Renal pelvis (tissue), 12 donors: ENCODE measurements around the gene TNRC18. TPM values are rescaled to one million over a fixed set of nuclear protein-coding genes. Genes with fewer than 3 reads are reported as not detected.
"Not testable (repeated sequence)": the region's sequence is repeated elsewhere in the genome, so short reads cannot be mapped to it uniquely, and the experiment has no call there.

ENCODE experiments used
- DNase-seq: peaks from one replicate; pipeline ENCODE4 v3.0.0-alpha.2; 2013
- long read RNA-seq, 16 experiments: transcript quantifications; one replicate each; lab custom pipeline, GENCODE V29; 2026
- polyA plus RNA-seq, 3 donors: library from polyadenylated mRNA; unstranded; fragments of 120-200 nt; gene quantifications; one replicate each; pipeline ENCODE4 v1.2.1, GENCODE V29; 2013; ENCODE audit not compliant: insufficient read length in 3 of 3

The TNRC18 gene, protein sequence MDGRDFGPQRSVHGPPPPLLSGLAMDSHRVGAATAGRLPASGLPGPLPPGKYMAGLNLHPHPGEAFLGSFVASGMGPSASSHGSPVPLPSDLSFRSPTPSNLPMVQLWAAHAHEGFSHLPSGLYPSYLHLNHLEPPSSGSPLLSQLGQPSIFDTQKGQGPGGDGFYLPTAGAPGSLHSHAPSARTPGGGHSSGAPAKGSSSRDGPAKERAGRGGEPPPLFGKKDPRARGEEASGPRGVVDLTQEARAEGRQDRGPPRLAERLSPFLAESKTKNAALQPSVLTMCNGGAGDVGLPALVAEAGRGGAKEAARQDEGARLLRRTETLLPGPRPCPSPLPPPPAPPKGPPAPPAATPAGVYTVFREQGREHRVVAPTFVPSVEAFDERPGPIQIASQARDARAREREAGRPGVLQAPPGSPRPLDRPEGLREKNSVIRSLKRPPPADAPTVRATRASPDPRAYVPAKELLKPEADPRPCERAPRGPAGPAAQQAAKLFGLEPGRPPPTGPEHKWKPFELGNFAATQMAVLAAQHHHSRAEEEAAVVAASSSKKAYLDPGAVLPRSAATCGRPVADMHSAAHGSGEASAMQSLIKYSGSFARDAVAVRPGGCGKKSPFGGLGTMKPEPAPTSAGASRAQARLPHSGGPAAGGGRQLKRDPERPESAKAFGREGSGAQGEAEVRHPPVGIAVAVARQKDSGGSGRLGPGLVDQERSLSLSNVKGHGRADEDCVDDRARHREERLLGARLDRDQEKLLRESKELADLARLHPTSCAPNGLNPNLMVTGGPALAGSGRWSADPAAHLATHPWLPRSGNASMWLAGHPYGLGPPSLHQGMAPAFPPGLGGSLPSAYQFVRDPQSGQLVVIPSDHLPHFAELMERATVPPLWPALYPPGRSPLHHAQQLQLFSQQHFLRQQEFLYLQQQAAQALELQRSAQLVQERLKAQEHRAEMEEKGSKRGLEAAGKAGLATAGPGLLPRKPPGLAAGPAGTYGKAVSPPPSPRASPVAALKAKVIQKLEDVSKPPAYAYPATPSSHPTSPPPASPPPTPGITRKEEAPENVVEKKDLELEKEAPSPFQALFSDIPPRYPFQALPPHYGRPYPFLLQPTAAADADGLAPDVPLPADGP (N-terminal part only)
- polyA plus RNA-seq = 100 to 1,000 TPM; 126 to 150 (median 132) TPM
- long read RNA-seq, donor 1, partial matches to known transcripts = 5 of 5 reads
- long read RNA-seq, donor 1, other reads (novel, unspliced or antisense) = 0 of 5 reads
- long read RNA-seq, donor 2, partial matches to known transcripts = 5 of 5 reads
- long read RNA-seq, donor 2, other reads (novel, unspliced or antisense) = 0 of 5 reads
- long read RNA-seq, donor 3, partial matches to known transcripts = 5 of 6 reads
- long read RNA-seq, donor 3, other reads (novel, unspliced or antisense) = 0 of 6 reads
- long read RNA-seq, donor 4, partial matches to known transcripts = 0 of 1 reads
- long read RNA-seq, donor 4, other reads (novel, unspliced or antisense) = 0 of 1 reads
- long read RNA-seq, donor 5 = 0 reads
- long read RNA-seq, donor 6, partial matches to known transcripts = 13 of 13 reads
- long read RNA-seq, donor 6, other reads (novel, unspliced or antisense) = 0 of 13 reads
- long read RNA-seq, donor 7, partial matches to known transcripts = 49 of 50 reads
- long read RNA-seq, donor 7, other reads (novel, unspliced or antisense) = 0 of 50 reads
- long read RNA-seq, donor 8, partial matches to known transcripts = 15 of 17 reads
- long read RNA-seq, donor 8, other reads (novel, unspliced or antisense) = 0 of 17 reads
- long read RNA-seq, donor 9, partial matches to known transcripts = 15 of 18 reads
- long read RNA-seq, donor 9, other reads (novel, unspliced or antisense) = 0 of 18 reads
- long read RNA-seq, donor 10, partial matches to known transcripts = 35 of 35 reads
- long read RNA-seq, donor 10, other reads (novel, unspliced or antisense) = 0 of 35 reads
- long read RNA-seq, donor 11, partial matches to known transcripts = 12 of 13 reads
- long read RNA-seq, donor 11, other reads (novel, unspliced or antisense) = 0 of 13 reads
- long read RNA-seq, donor 12, partial matches to known transcripts = 36 of 36 reads
- long read RNA-seq, donor 12, other reads (novel, unspliced or antisense) = 0 of 36 reads
- long read RNA-seq, donor 13, partial matches to known transcripts = 5 of 5 reads
- long read RNA-seq, donor 13, other reads (novel, unspliced or antisense) = 0 of 5 reads
- long read RNA-seq, donor 14, partial matches to known transcripts = 69 of 74 reads
- long read RNA-seq, donor 14, other reads (novel, unspliced or antisense) = 0 of 74 reads
- long read RNA-seq, donor 15, partial matches to known transcripts = 22 of 24 reads
- long read RNA-seq, donor 15, other reads (novel, unspliced or antisense) = 0 of 24 reads
- long read RNA-seq, donor 16, partial matches to known transcripts = 8 of 10 reads
- long read RNA-seq, donor 16, other reads (novel, unspliced or antisense) = 0 of 10 reads

DNA sequence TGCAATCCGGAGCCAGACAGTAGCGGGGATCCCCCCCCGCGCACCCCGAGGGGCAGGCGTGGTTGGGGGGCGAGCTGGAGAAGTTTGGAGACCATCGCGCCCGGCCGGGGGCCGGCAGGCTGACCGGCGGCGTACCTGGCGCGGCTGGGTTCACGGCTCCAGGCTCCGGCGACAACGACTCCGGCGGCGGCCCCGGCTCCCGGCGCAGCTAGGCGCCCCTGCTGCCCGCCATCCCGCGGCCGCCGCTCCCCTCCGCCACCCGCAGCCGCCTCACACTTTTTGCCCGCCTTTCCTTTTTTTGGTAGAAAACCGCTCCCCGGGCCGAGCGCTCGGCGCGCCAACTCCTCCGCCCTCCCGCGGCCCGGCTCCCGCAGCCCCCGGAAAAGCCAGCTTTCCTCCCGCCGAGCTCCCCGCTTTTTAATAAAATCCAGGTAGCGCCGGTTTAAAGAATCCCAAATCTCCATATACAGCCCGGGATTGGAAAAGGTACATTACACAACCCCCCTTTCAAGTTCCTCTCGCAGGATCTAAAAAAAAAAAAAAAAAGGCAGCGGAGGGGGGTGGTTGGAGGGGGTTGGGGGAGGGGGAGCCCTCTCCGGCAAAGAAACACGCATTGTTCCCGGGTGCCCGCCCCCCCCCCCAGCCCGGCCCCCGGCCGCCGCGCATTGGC lies at the start of gene TNRC18:
Gene TNRC18, minus strand, starts transcription at position 529 of the 670 bp plus-strand sequence. CDS start 2,588 bp downstream, outside the sequence.
- no peak for DNase-seq

DNA sequence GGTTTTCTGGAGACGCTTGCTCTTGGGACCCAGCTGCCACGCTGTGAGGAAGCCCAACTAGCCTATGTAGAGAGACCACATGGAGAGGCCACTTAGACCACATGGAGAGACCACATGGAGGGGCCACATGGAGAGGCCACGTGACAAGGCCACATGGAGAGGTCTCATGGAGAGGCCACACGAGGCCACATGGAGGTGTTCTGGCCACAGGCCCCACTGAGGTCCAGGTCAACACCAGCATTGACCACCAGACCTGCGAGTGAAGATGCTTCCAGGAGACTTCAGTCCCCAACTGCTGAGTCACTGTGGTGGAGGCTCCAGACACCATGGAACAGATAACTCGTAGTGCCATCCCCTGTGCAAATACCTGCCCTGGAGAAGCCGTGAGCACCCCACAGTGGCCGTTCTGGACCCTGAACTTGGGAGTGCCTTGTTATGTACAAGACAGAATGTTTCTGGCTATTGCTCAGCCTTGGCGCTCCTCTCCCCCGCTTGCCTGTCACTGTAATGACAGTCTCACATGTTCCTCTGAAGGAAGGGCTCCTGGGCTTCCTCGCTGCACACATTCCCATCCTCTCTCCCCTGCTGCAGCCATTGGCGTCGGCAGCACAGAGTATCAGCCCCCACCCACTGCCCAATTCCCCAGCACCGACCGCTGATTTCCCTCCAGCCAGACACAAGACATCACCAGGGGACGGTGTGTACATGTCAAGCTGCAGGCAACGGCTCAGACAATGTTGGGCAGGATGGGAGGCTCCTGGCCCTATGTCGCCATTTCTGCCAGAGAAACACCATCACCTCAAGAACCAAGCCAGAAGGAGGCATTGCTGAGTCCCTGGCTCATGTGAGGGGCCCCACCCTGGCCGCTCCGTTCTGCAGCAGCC lies 49.0 kb upstream of the TNRC18 start:
- DNase-seq = no peak

DNA sequence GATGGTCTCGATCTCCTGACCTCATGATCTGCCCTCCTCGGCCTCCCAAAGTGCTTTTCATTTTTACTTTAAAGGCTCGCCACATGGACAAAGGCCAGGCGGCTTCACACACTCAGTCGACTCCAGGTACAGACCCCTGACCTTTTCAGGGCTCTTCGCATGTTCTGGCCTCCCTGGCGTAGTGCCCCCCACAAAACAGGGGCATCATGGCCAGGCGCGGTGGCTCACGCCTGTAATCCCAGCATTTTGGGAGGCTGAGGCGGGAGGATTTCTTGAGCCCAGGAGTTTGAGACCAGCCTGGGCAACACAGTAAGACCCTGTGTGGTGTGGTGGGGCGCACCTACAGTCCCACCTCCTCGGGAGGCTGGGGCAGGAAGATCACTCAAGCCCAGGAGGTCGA lies 48.0 kb upstream of the TNRC18 start:
- DNase-seq = not testable (repeated sequence)

DNA sequence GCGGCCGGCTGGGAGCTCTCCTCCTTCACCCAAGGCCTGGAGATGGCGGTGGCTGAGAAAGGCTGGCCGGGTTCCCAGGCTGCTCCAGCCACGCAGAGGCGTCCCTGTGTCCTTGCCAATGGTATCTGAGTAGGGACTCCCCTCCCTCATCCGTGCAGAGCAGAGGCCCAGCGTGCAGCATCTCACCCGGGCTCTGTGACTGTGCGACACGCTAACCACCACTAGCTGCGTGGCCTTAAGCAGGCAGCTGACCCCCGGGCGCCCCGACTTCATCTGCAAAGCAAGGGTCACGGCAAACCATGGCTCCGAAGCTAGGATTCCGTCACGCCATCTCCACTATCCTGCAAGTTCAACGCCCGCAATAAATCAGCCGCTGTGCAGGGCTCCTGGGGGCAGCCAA lies 47.2 kb upstream of the TNRC18 start:
- DNase-seq = peak; percentile 64

DNA sequence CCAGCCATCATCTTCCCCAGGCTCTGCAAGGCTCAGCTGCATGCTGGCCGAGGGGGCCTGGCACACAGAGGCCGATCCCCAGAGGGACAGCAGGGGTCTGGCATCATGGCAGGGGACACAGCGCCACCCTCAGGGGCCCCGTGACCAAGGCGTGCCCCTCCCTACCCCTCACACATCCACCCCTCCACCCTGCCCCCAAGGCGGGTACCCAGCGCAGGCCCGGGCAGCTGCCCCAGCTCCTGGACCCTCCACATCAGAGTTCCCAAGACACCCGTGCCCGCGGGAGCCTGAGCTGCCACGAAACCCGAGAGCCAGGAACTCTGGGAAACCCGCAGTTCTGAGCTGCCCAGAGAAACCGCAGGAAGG lies 46.5 kb upstream of the TNRC18 start:
- DNase-seq = no peak

DNA sequence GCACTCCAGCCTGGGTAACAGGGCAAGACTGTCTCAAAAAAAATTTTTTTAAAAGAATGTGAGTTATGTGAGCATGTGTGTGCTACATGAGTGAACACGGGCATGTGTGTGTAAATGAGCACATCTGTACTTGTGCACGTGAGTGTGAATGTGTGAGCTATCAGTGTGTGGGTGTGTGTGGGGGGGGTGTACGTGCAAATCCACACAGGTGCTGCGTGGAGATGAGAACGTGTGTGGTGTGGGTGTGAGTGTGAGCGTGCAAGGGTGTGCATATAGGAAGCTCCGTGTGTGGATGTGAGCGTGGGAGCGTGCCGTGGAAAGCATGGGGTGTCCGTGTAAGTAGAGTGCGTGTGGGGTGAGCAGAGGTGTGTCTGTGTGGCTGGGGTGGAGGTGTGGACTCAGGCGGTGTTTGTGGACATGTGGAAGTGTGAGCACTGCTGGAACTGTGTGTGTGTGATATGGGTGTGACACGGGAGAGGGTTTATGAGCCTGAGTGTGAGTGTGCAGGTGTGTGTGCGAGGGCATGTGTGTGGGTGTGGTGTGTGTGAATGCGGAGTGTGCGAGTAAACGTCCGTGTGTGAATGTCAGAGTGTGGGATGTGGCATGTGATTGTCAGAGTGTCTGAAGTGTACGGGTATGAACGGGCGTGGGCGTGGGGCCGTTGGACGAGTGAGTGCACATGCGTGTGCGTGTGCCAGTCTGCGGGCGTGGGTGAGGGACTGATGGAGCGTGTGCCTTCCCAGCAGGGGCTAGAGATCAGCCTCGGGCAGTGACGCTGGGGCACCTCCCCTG lies 45.9 kb upstream of the TNRC18 start:
- DNase-seq = no peak

DNA sequence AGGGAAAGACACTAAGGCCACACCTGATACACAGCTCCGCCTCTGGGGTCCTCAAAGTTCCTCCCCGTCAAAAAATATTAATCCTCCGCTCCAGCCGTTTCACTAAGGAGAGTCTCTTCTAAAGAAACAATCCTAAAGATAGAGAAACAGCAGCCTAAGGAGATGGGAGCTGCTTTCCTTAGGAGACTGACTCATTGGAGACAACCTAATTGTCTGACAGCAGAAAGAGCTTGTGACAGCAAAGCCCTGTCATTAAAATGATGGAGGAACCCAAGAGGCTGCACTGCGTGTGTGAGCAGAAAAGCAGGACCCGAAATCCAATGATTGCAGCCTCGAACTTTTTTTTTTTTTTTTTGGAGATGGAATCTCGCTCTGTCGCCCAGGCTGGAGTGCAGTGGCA lies 44.0 kb upstream of the TNRC18 start:
- DNase-seq = no peak

DNA sequence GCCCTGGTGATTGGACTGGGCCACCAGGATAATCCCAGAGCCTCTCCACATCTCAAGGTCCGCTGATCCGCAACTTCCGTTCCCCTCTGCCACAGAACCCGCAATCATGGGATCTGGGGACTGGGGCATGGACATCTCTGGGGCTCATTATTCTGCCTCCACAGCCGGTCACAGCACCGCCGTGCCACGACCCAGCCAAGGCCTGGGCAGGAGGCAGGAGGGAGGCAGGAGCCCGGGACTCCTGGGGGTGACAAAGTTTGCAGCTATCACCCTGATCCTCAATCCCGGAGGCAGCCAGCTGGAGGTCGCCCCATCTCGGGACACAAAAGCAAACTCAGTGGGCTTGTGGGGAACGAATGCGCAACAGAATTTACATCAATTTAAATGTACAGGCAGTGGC lies 42.9 kb upstream of the TNRC18 start:
- DNase-seq = no peak

DNA sequence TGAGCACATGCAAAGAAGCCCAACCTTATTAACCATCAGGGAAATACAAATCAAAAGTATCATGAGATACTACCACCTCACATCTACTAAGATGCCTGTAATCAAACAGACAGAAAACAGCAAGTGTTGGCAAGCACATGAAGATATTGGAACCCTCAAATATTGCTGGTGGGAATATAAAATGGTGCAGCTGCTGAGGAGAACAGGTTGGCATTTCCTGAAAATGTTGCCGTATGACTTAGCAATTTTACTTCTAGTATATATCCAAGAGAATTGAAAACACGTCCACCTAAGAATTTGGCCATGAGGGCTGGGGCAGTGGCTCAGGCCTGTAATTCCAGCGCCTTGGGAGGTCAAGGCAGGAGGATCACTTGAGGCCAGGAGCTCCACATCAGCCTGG lies 39.4 kb upstream of the TNRC18 start:
- no peak for DNase-seq

DNA sequence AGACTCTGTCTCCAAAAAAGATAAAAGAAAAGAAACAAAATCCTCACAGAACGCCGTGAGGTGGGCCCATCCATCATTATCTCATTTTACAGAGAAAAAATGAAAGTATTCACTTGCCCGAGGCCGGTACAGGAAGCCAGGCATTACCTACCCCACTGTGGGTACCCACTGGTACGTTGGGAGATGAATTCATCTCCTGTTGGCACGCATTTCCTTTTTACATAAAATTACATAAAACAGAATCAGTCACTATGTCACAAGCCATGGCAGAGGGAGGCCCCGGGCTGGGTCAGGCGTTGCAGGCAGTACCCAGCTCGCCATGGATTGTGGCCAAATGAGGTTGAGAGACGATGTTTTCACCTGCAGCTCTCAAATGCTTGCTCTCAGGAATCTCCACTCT lies 38.6 kb upstream of the TNRC18 start:
- no peak for DNase-seq

DNA sequence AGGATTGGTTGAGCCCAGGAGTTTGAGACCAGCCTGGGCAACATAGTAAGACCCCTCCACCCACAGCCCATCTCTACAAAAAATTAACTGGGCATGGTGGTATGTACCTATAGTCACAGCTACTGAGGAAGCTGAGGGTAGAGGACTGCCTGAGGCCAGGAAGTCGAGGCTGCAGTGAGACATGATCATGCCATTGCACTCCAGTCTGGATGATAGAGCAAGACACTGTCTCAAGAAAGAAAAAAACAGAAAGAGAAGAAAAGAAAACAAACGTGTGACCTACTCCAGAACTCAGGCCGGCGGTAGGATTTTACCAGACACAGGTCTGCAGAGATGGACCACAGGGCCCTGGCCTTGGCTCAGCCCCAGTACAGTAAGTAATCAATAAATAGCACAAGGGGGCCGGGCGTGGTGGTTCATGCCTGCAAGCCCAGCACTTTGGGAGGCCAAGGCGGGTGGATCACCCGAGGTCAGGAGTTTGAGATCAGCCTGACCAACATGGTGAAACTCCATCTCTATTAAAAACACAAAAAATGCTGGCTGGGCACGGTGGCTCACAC lies 35.4 kb upstream of the TNRC18 start:
- no peak for DNase-seq

DNA sequence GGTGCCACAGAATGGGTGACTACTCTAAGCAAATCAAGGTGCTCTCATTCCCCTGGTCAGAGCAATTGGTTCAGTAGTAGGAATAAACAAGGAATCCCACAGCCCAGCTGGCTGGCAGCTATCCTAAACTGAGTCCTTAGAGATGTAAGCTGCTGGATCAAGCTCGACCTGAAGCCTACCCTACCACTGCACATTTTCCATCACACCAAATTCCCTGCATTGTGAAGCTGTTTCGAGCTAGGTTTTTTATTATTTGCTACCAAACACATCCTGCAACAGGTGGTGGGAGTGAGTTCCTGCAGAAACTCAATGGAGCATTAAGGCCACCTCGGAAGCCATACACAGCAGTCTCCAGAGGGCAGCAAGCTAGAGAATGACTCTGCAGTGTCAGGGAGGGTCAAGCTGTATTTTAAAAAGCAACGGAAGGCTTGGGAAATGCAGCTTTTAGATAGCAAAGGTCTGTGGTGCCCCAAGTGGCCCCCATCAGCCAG lies 33.7 kb upstream of the TNRC18 start:
- DNase-seq = no peak

DNA sequence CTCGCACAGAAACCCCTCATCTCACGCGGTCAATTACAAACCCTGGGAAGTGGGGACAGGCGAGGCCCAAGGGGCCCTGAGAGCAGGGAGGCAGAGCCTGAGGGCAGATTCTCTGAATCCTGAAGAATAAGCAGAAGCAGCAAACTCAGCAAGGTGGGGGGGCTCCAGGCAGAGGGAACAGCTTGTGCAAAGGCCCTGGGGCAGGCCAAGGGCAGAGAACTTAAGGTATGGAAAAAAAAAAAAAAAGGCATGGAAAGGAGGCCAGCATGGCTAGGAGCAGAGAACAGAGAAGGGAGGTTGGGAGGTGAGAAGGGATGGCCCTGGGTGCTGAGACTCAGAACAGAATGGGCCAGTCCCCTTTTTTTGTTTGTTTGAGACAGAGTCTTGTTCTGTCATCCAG lies 32.8 kb upstream of the TNRC18 start:
- no peak for DNase-seq

DNA sequence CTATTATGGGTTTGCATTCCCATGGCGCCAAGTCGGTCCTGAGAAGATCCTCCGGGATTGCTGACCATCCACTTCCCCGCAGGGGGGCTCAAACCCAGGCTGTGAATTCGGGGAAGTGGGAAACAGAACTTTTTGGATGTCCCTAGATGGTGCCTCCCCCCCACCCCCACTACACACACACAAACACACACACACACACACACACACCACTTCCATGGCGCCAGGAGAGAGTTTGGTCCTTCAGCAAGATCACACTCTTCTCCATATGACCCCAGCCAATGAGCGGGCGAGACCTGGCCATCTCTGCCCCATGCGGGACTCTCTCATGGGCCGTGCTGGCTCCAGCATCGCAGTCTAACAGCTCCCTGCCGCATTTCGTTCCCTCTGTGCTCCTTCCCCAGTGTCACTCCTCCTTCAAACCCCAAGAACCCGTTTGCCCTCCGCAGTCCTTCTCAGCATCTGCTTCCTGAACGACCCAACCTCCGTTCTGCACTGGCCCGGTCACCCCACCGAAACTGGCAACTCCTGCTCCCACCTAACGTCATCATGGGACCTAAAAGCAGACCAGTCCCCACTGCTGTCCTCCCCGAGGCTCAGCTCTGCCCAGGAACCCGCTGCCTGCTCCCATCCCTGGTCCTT lies 32.1 kb upstream of the TNRC18 start:
- no peak for DNase-seq

DNA sequence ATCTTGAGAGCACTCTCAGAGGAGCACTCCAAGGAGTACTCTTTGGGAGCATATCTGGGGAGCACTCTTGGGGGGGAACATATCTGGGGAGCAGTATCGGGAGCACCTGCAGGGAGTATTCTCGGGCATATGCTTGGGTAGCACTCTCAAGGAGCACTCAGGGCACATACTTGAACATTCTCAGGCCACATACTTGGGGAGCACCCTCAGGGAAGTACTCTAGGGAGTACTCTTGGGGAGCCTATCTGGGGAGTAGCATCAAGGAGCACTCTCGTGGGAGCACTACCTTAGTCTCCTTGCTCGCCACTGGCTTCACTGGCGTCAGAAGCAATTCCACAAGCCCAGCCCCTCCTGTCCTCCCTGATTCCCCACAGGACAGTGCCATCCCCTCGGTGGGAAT lies 31.5 kb upstream of the TNRC18 start:
- no peak for DNase-seq

DNA sequence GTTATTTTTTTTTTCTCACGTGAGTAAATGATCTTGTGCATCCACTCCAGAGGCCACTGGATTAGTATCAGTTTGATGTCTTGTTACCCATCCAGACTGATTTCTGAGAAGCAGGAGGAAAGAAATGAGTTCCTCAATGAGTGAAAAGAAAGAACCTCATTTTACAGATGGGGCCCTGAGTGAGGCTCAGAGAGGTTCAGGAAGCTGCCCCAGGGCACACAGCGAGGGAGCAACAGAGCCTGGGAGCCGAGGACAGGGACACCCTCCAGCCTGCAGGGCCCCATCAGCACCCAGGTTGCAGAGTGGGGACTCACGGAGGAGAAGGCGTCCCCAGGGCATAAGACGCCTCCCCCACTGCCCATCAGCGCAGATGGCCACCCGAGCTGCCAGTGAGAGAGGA lies 30.9 kb upstream of the TNRC18 start:
- DNase-seq = no peak
